ENCODE measurements around the gene PRAME.

DNA sequence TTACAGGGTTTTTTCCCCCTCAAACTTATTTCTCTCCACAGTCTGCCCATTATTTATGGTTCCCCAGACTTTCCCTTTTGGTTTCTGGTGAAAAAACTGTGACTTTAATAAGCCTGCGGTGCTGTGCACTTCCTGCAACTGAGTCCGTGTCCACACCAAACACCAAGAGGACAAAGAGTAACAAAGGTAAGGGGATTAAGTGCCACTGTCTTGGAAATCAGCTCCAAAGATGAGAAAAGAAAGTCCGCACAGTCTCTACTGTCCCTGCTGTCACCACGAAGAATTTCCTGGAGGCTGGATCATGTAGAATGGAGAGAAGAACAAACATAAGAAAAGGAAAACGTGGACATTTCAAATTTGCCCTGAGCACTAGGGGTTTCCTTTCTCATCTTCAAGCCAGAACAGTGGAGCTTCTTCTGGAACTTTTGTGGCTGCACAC, 17.9 kb upstream of the PRAME start:
- TF ChIP-seq, protein P1, sequence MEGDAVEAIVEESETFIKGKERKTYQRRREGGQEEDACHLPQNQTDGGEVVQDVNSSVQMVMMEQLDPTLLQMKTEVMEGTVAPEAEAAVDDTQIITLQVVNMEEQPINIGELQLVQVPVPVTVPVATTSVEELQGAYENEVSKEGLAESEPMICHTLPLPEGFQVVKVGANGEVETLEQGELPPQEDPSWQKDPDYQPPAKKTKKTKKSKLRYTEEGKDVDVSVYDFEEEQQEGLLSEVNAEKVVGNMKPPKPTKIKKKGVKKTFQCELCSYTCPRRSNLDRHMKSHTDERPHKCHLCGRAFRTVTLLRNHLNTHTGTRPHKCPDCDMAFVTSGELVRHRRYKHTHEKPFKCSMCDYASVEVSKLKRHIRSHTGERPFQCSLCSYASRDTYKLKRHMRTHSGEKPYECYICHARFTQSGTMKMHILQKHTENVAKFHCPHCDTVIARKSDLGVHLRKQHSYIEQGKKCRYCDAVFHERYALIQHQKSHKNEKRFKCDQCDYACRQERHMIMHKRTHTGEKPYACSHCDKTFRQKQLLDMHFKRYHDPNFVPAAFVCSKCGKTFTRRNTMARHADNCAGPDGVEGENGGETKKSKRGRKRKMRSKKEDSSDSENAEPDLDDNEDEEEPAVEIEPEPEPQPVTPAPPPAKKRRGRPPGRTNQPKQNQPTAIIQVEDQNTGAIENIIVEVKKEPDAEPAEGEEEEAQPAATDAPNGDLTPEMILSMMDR (conservative IDR thresholded peaks at IDR 0.05; ENCODE audit: low read depth, low read length), result no peak
- TF ChIP-seq EZH2phosphoT487 (IDR thresholded peaks at IDR 0.05; ENCODE audit: borderline replicate concordance, low read length) (no peak), EZH2 (IDR thresholded peaks at IDR 0.05; ENCODE audit: low read length, unreplicated experiment) (no peak)
